SW480 (cell line): ENCODE measurements around the gene SOCS6.

ENCODE experiments used
- DNase-seq: peaks from one replicate; pipeline ENCODE4 v3.0.0-alpha.2; 2016; ENCODE audit warnings: low spot score

SOCS6 gene

DNA sequence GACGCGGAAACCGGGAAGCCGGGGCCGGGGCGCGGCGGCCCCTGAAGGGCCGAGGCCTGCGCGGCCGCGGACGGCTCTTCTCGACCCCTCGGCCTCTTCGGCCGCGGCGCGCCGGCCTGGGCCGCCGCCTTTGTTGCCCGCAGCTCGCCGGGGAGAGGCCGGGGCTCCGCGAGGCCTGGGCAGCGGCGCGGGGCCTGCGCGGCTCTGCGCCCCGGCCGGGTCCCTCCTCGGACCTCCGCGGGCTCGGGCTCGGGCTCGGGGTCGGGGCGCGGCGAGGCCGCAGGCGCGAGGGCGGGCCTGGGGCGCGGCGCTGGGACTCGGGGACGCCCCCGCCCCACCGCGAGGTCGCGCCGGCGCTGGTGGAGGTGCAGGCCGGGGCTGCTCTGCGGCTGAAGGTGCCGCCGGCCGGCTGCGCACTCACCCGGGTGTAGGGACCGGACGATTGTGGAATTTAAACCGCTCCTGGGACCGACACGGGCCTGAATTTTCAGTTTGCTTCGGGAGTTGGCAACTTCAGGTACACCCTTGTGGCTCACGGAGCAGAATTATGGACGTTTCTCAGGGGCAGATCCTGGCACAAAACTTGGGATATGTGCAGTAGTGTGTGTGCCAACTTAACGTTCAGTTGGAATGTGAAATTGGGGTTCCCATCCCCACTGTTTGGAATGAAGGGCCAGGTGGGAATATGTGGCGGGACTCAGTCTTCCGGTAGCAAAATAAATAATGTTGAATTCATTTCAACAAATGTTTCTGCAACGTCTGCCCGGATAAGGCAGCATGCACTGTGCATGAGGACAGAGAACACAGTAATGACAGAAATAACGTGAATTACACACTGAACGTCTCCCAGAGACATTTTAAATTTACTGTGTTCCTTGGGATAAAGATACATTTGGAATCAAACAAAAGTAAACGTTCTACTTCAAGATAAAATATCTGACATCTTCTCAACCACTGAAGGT, 787 bp downstream of the SOCS6 start:
- peak; percentile 13 for DNase-seq

DNA sequence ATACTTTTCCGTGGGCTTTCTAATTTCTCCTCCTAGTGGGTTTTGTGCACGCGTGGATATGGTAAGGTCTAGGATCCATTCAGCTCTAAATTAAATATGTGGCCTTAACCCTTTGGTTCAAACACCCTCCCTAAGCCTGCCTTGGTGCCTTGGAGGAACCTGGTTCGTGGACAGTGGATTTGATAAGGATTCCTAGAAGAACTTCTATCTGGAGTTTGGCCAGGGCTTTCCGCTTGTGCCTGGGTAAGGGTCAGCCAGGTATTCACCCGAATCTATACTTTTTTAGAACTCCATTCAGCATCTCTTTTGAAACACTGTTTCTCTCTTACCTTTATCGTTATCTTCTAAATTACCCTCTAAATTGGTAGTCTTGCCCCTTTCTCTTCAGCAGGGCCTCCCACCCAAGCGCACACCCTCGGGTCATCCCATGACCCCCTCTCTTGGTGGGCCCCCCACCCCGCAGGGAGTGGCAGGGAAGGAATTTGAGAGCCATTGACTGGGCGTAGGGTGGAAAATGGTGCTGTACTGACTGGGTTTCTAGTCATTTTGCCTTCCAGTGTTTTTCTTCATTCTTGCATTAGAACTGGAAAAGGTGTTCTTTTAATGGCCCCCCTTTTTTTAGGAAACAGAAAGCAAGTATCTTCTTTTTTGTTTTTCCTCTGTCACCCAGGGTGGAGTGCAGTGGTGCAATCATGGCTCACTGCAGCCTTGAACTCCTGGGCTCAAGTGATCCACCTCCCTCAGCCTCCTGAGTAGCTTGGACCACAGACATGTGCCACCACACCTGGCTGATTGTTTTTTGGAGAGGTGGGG, 1.8 kb downstream of the SOCS6 start:
- no peak for DNase-seq

DNA sequence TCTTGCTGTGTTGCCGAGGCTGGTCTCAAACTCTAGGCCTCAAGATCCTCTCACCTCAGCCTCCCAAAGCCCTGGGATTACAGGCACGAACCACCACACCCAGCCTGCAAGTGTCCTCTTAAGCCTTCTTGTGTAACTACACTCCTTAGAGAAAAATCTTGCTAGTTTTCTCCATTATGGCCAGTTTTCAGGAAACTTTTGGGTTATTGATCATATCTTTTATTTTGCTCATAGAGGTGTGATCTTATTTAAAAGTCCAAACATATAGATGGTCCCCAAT, 2.4 kb downstream of the SOCS6 start:
- DNase-seq: no peak

DNA sequence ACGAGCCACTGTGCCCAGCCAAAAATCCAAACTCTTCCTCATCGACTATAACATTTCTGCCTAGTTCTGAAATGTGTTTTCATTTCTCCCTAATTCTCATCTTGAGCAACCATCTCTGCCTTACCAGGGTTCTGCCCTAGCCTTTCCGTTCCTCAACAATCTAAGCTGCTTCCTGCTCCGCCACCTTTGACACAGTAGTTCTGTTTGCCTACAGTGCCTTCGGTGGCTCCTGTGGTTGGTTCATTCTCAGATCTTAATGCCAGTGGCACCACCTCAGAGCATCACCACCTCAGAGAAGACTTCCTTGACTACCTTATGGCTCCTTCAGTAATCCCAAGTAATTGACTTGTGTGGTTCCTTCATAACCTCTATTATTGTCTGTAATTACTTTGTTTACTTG, 3.8 kb downstream of the SOCS6 start:
- no peak for DNase-seq

DNA sequence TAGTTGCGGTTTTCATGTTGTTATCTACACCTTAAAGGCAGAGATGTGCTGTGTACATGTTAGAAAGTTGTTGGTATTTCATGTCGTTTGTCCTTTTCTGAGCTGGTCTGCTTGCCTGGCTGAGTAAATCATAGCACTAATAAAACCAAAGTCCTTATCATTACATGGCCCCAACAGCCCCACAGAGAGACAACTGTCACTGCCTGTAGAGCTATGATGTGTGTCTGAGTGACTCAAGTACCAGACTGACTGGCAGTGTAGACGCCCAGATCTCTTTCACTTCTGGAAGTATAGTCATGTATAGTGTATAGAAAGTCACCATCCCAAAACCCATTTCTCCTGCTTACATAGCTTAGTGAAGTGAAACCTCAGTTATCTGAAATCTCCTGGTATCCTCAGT, 4.3 kb downstream of the SOCS6 start:
- DNase-seq: no peak

DNA sequence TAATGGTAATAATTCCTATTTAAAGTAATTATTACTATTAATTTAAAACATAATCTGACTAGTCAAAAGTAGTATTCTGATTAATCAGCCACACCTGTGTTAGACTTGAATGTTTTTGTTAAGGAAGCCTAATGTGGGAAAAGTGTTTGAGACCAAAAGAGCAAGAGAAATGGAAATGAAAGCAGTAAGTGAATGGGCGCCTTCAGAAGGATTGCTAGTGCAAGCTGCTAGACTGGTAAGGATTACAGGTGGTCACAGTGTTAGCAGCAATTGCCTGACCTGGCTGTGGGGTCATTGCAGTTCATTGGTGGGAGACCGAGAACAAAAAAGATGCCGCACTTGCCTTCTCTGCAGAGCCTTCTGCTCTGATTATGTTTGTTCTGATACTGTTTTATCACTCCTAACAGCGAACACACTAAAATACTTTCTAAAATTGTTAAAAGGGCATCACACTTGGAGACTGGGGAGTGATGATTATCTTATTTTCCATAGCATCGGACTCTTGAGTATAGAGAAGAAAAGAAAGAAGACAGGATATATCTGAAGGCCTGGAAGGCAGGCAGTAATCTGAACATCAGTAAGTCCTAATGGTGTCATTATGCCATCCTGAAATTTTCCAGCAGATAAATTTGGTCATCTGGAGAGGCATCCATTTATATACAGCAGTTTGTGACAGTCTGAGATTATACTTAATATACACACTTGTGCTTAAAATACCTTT, 5.8 kb downstream of the SOCS6 start:
- no peak for DNase-seq

DNA sequence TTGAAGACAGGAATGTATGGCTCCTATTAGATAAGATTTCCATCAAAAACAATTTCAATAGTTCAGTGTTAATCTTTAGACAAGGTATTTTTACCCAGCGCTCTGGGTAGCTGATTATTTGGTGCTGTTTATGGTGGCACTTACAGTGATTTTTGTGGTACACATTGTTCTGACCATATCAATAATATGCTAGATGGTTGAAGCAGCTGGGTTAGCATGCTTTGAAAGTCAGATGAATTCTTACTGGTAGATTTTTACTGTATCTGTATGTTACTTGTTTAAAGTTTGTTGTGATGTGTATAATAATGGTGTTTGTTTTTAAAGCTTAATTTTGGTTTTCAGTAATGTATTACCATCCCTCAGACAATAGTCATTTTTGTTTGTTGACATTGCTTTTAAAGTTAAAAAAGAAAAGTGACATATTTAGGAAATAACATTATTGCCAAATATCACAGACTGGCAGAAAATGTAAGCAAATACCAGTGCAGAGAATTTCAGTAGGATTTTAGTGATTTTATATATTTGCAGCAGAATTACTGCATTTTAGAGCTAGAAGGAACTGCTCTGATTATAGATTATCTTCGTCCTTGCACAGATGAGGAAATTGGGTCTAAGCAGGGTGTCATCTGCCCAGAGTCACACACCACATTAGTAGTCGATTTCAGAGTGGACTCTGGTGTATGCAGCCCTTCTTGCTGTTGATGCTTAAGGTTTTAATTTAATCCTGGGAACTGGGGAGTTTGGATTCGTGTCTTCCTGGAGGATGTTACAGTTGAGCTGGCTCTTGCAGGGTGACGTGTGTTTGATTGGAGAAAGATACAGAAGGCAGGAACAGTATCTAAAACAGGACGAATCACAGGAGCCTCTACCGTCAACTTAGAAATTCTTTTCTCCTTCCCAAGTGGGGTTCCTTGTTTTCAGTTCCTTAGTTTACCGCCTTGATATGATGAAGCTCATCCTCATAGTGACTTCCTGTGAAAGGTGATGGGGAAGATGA, 6.6 kb downstream of the SOCS6 start:
- no peak for DNase-seq

DNA sequence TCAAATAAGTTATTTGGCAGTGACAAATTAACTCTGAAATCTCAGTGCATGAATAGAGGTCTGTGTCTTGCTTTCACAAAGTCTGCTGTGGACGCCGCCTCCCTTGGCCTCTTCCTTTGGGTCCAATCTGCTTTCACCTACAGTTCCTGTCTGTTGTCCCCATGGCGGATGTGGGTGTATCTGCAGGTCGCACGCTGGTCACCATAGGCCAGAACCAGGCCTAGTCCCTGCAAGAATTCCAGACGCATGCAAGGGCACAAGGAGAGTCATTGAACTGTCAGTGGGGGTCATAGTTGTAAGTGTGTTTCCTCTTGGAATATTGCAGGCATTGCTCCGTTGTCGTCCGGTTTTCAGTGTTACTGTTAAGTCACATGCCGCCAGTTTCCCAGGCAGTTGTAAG, 7.4 kb downstream of the SOCS6 start:
- no peak for DNase-seq

DNA sequence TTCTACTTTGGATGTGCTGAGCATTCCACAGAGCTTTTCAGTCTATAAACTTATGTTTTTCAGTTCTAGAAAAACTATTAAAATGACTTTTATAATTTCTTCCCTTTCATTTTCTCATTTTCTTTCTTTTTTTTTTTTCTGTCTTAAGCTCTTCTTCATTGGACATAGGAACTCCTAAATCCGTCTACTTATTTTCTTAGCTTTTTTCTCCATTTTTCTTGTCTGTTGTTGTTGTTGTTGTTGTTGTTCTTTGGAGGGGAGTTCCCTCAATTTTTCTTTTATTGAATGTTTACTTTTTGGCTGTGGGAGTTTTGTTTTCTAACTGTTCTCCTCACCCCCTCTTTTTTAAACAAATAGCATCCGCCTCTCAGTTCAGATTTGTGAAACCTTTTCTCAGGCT, 7.9 kb downstream of the SOCS6 start:
- no peak for DNase-seq

DNA sequence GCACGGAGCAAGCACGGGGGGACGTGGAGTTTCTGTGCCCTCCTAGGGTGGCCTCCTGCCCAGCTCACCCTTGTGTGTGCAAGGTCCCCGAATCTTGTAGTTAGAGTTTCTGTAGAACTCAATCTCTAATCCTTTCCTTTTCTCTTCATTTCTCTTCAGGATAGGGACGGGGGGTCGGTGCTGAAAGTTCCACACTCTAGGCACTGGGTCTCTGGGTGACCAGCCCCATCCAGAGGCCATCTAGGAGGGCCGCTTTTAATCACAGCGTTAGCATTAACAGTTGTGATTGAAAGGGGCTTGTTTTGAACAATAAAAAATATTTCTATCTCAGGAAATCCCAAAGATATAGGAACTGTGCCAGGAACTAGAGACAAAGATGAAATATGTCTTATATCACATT, 10.5 kb downstream of the SOCS6 start:
- DNase-seq: no peak

DNA sequence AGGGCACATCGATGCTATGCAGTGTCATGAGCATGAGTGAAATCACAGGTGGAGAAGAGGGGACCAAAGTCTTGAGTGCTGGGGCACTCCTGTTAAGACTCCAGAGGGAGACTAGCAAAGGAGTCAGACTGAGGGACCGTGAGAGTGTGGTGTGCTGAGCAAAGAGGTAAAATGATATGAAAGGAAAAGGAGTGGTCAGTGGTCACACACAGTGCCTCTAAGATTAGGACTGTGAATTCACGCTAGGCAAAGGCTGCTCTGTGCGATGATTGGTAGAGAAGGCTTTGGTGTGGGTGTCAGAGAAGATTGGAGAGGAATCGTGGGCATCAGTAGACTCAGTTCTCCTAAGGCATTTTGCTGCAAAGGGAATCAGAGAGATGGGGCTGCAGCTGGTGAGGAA, 12.8 kb downstream of the SOCS6 start:
- no peak for DNase-seq

DNA sequence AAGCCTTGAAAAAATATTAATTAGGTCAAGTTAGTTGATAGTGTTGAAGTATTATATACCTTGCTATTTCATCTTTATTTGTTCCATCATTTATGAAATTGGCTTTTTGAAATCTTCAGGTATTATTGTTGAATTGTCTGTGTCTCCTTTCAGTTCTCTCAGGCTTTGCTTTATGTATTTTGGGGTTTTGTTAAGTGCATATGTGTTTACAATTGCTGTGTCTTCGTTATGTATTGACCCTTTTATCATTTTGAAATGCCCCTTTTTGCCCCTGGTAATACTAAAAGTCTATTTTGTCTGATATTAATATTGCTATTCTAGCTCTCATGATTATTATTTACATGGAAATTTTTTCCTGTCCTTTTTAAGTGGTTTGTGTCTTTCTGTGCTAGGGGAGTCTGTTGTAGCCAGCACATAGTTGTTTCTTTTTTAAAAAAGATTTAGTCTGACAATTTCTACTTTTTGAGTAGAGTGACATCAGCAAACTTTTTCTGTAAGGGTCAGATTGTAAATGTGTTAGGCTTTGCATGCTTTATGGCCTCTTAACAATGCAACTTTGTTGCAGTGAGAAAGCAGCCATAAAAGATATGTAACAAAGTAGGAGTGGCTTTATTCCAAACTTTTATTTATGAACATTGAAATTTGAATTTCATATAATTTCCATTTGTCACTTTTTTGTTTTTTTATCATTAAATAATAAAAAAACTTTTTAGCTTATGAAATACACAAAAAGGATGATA, 19.9 kb downstream of the SOCS6 start:
- no peak for DNase-seq

DNA sequence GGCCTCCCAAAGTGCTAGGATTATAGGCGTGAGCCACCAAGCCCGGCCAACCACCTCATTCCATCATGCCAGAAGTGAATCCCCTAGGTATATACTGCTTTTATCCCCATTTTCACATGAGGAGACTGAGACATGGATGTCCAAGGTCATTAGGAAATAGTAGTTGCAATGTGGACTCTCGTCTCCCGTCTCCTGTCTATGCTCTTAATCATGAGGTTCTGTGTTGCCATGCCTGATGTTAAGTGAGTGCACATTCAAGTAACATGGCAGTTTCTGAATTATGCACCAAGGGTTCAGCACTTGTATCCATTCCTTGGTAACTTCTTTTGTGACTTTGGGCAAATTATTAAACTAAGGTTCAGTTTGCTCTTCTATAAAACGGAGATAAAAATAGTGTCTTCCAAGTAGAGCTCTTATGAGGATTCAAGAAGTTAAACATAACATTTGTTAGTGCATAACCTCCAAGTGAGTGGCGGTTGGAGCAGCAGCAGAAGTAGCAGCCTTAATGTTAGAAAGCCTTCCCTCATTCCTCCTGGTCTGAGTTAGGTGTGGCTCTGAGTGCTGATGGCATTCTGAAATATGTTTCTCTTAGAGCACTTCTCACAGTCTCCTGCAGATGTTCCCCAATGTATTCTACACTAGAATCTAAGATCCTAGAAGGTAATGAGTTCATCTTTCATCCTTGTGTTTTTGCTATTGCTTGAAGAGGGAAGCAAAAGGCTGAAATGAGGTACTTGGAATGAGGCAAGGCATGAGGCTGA, 21.9 kb downstream of the SOCS6 start:
- DNase-seq: no peak

DNA sequence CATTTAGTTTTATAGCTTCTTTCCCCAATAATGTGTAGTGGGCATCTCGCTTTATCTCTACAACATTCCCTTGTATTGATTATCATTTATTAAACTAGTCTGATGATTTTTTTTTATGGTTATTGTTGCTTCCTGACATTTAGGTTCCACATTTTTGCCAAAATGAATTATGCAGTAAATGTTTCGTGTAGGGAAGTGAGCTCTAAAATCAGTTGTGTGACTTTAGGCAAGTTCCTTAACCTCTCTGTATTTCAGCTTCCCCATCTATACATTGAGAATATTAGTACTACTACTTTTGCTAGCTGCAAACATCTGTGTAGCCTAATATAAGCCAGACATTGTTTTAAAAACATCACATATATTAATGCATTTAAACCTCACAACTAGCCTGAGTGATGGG, 22.9 kb downstream of the SOCS6 start:
- no peak for DNase-seq

DNA sequence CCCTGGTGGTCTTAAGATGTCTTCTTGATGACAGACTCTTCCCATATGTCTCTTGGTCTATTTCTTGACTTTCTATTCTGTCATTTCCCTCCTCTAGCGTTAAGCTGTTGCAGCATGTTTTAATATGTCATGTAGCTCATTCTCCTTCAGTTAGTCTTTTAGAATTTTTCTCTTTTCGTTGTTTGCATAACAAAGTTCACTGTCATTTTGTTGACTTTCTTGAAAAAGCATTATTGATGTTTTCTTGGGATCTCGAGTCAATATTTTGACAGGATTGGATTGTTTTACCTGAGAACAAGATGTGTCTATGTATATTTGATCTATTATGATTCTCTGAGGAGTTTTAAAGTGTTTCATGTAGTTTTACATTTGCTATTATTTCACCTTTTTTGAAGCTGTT, 24.8 kb downstream of the SOCS6 start:
- no peak for DNase-seq

DNA sequence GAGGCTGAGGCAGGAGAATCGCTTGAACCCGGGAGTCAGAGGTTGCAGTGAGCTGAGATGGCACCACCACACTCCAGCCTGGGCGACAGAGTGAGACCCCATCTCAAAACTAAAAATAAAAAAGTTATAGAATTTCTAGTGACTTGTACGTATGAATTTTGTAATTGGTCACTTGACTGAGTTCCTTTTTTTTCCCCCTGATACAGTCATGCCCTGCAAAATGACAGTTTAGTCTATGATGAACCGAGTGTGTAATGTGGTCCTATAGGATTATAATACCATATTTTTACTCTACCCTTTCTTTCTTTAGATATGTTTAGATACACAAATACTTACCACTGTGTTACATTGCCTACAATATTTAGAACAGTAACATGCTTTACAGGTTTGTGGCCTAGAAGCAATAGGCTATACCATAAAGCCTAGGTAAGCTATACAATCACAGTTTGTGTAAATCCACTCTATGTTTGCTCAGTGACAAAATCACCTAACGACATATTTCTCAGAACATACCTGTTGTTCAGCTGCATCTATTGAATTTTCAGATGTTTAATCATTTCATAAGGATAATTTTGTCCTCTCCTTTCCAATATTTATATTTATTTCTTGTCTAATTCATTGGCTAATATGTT, 25.4 kb downstream of the SOCS6 start:
- DNase-seq: no peak

DNA sequence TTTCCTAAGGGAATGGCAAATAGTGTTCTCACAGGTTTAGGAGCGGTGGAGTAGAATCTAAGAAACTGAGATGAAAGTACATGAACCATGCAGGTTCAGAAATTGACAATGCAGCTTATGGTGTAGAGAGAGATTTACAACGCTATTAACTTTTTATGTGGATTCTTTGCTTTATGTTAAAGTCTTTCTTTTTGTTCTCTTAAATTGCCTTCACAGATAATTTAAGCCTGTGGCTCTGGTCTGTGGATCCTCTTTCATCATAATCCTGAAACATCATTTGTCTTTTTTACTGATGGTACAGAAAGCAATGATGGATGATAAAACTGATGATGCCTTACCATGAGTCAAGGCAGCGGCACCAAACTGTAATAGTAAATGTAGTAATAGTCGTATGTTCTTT, 30.3 kb downstream of the SOCS6 start:
- DNase-seq: no peak

DNA sequence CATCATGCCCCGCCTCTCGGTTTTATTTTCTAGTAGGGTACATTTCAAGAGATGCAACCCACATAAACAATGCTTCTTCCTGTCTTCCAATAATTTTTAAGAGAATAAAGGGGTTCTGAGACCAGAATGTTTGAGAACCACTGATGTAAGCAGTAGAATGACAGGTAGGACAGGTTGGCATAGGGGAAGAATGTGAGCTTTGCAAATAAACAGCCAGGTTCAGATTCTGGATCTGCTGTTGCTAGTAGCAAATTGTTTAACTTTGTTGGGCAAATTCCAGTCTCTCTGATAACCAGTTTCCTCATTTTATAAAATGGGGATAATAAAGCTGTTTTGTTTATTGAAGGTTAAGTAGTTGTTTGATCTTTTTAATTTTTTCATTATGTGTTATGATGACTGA, 32.8 kb downstream of the SOCS6 start:
- no peak for DNase-seq

DNA sequence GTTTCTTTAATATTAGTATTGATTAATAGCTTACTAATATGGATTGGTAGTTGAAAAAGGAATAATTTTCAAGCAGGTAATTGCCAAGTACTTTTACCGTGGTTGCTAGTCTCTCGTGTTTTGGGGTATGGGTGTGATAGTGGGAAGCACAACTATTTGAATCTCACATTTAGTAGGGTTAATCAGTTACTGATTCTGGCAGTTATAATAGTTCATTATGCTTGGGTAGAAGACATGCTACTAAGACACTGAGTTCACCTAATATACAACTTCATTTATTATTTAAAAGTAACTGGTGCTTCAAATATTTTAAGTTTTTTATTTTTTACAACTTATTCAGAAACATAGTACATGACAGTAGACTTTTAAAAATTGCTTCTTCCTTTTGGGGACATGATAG, 33.5 kb downstream of the SOCS6 start:
- DNase-seq: no peak

DNA sequence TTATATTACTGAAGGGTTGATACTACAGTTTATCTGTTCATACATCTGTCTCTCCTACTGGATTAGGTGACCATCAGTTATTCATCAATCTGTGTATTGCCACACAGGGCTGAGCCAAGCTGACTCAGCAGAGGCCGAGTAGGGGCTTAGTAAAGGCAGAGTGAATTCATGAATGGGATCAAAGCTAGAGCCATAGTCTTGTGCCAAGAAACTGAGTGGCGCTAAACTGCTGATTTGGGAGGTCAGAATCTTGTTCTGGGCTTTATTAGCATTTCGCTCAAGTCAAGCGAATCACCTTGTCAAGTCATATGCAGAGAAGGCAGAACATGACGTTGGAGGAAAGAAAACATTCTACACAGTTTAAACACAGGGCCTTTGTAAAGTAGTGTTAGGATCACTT, 34.1 kb downstream of the SOCS6 start:
- DNase-seq: no peak
